Activated T-cell treated with anti-CD3 and anti-CD28 coated beads, Interleukin-2, amount 50 U/mL, for 24 hours (primary cell): ENCODE results near the gene CREB3L1.

Experiments used
- DNase-seq: peaks from one replicate; pipeline ENCODE4 v3.0.0-alpha.2; 2020
- H3K27ac Mint-ChIP-seq: 2 replicates; pipeline ENCODE4 v1.8.0; 2020; ENCODE audit warnings: mild to moderate bottlenecking, mixed read lengths
- H3K27me3 Mint-ChIP-seq: 2 replicates; pipeline ENCODE4 v1.8.0; 2020; ENCODE audit warnings: mixed read lengths
- H3K36me3 Mint-ChIP-seq: 2 replicates; pipeline ENCODE4 v1.8.0; 2020; ENCODE audit warnings: low read depth, mixed read lengths
- H3K4me1 Mint-ChIP-seq: 2 replicates; pipeline ENCODE4 v1.8.0; 2020; ENCODE audit warnings: low read depth, mixed read lengths
- H3K4me3 Mint-ChIP-seq: 2 replicates; pipeline ENCODE4 v1.8.0; 2020; ENCODE audit warnings: mild to moderate bottlenecking, moderate library complexity, mixed read lengths
- H3K9me3 Mint-ChIP-seq: 2 replicates; pipeline ENCODE4 v1.8.0; 2020; ENCODE audit warnings: mixed read lengths

CREB3L1 gene

DNA sequence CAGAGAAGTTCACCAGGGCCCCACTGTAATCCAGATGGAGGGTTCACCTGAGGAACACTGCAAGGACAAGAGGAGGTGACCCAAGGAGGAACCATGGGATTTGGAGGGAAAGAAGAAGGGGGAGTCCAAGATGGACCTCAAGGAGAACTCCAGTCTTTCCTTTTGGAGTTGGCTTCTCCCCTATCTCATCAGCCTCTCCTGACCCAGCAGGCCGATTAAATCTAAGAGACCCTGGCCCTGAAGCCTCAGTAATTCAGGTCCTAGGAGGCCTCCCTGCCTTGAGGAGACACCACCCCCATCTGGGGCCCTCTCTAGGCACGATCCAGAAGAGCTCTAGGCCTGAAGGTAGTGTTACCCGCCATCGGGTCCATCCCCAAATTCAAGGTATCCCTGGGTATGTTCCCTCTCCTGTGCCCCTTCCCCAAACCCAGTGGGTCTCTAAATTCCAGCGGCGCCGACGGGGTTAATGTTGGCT is 54.7 kb downstream of the CREB3L1 start:
- peaks cover 66% of the 10 kb centered on the region for H3K4me1 Mint-ChIP-seq
- no peaks in the 10 kb centered on the region for H3K36me3 Mint-ChIP-seq
- H3K4me3 Mint-ChIP-seq: peak overlapping the region; percentile 28
- H3K27ac Mint-ChIP-seq: peak overlapping the region; percentile 76
- no peak for DNase-seq
- no peaks in the 10 kb centered on the region for H3K27me3 Mint-ChIP-seq
- no peaks in the 10 kb centered on the region for H3K9me3 Mint-ChIP-seq

DNA sequence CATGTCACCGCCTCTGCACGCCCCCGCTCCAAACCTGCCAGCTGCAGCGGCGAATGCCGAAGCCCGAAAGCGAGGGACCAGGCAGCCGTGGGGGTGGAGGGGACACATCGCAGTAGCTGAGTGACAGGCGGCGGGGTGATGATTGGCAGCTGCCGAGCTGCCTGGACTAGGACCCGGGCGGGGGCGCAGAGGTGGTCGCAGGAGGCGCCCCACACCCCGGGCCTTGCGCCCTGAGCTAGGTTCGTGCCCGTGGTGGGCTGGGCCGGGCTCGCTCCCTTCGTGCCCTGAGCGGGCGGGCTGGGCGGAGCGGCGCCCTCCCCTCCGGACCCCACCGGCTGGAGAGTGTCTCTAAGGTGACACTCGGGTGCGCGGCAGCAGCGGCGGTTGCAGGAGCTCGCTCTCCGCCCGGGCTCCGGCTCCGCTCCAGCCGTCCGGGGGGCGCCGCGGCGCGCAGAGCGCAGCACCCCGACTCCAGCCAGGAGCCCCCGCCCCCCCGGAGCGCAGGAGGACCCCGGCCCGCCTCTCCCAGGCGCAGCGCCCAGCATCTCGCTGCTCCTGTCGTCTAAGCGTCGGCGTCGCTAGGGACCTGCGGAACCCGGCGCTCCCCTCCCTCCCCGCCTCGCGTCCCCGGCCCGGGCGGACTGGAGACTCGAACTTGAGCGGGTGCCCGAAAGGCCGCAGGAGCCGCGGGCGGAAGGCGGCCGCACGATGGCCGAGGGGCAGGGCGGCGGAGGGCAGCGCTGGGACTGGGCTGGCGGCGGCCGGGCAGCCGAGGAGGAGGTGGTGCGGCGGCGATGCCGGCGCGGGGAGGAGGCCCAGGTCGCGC is 55.3 kb downstream of the CREB3L1 start:
- Mint-ChIP-seq H3K27me3 (no peaks in the 10 kb centered on the region), H3K9me3 (no peaks in the 10 kb centered on the region)
- DNase-seq: peak; percentile 71

DNA sequence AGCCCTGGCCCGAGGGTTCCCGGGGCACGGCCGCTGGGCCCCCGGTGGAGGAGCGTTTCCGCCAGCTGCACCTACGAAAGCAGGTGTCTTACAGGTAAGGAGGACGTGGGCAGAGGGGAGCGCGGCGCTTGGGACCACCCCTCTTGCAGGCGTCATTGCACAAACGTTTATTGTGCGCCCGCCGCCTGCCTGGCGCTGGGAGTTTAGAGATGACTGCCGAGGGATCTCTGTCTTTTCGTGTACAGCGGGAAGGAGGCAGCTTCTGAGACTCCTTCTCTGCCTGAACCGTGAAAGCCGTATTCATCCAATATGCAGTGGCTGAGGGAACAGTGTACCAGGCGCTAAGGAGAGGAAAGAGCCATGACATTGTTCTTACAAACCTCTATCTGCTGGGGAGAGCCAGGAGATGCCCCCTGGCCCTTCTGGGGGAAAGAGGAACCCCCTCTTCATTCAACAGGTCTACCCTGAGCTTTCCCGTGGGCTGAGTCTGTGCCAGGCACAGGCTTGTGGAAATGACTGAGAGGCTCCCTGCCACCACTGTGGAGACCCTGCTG is 56.0 kb downstream of the CREB3L1 start:
- Mint-ChIP-seq H3K27ac (peak overlapping the region; percentile 13), H3K4me1 (peaks cover 72% of the 10 kb centered on the region), H3K9me3 (no peaks in the 10 kb centered on the region), H3K36me3 (no peaks in the 10 kb centered on the region), H3K27me3 (no peaks in the 10 kb centered on the region), H3K4me3 (peak overlapping the region; percentile 74)
- DNase-seq: peak; percentile 60

More for the DNA sequence above, 55.3 kb downstream of the CREB3L1 start:
- no peak overlapping the region for H3K27ac Mint-ChIP-seq
- peak overlapping the region; percentile 74 for H3K4me3 Mint-ChIP-seq
- H3K36me3 Mint-ChIP-seq: no peaks in the 10 kb centered on the region
- H3K4me1 Mint-ChIP-seq: peaks cover 67% of the 10 kb centered on the region

DNA sequence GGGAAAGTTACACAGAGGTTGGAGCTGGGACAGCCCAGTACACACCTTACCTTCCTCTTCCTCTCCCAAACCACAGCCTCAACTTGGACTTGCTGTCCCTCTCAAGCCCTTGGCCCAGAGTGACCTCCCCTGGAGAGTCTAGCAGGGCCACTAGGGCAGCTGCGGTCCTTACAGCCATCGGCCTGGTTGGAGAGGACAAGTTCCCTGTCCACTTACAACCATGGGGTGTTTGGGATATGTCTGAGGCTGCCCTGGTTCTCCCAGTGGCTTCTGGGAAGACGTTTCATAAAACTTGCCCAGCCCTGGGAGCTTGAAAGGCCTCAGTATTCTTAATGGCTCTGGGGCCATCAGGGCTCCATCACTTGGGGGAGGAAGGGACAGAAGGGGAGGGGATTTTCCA is 56.7 kb downstream of the CREB3L1 start:
- H3K27me3 Mint-ChIP-seq: no peaks in the 10 kb centered on the region
- no peaks in the 10 kb centered on the region for H3K9me3 Mint-ChIP-seq
- no peaks in the 10 kb centered on the region for H3K36me3 Mint-ChIP-seq
- H3K4me1 Mint-ChIP-seq: peaks cover 79% of the 10 kb centered on the region
- H3K4me3 Mint-ChIP-seq: peak overlapping the region; percentile 74
- H3K27ac Mint-ChIP-seq: no peak overlapping the region
- no peak for DNase-seq

DNA sequence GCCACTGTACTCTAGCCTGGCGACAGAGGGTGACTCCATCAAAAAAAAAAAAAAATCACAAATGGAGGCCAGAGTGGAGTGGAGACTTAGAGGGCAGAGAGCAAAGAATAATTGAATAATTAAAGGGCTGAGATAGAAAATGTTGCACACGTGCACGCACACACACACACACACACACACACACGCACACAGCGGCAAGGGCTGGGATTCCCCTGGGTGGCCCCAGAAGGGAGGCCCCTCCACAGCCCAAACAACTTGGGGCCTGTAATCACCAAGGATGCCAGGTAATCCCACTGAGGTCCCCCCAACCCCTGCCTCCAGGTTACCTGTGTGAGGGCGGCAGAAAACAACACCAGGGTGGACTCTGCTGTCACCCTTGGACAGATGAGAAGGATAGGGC is 57.8 kb downstream of the CREB3L1 start:
- H3K27ac Mint-ChIP-seq: peak overlapping the region; percentile 73
- no peak overlapping the region for H3K4me3 Mint-ChIP-seq
- no peaks in the 10 kb centered on the region for H3K27me3 Mint-ChIP-seq
- DNase-seq: no peak
- H3K4me1 Mint-ChIP-seq: peaks cover 78% of the 10 kb centered on the region
- no peaks in the 10 kb centered on the region for H3K36me3 Mint-ChIP-seq
- no peaks in the 10 kb centered on the region for H3K9me3 Mint-ChIP-seq

DNA sequence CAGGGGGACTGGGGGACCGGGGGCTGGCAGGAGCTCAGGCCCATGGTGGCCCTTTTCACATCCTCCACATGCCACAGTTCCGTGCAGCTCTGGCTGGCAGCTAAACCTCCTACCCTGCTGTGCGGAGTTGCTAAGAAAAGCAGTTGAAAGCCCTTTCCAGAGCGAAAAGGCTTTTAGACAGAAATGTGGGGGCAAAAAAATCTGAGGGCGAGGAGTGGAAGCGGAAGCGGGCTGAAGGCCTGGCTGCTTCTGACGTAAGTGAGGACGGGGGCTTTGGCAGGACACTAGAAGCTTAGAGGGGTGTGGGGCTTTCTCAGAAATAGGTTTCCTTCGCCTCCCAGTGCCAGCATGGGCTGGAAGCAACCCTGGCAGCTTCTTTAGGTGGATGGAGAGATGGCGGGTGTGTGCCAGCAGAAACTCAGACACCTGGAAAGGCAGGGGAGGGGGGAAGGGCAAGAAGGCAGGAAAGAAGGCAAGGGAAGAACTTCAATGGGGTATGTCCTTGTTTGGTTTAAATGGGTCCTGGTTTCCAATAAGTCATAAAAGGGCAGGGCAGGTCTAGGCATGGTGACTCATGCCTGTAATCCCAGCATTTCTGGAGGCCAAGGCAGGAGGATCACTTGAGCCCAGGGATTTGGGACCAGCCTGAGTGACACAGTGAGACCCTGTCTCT is 58.6 kb downstream of the CREB3L1 start:
- Mint-ChIP-seq H3K4me1 (peaks cover 71% of the 10 kb centered on the region), H3K9me3 (no peaks in the 10 kb centered on the region), H3K36me3 (no peaks in the 10 kb centered on the region), H3K27ac (peak overlapping the region; percentile 66), H3K4me3 (no peak overlapping the region), H3K27me3 (no peaks in the 10 kb centered on the region)
- DNase-seq: no peak

DNA sequence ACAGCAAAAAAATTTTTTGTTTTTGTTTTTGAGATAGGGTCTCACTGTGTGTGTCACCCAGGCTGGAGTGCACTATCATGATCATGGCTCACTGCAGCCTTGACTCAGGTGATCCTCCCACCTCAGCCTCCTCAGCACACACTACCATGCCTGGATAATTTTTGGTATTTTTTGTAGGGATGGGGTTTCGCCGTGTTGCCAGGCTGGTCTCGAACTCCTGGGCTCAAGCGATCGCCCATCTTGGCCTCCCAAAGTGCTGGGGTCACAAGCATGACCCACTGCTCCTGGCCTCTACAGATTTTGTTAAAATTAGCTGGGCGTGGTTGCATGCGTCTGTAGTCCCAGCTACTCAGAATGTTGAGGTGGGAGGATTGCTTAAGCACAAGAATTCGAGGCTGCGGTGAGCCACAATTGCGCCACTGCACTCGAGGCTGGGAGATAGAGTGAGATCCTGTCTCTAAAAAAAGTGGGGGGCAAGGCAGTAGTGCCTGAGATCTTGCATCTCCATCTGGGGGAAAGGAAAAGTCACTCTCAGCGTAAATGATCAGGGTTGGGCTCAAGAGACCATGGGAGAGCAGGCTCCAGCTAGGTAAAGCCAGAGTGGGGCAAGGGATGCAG is 59.2 kb downstream of the CREB3L1 start:
- Mint-ChIP-seq H3K36me3 (no peaks in the 10 kb centered on the region), H3K27ac (no peak overlapping the region), H3K4me3 (no peak overlapping the region), H3K9me3 (no peaks in the 10 kb centered on the region), H3K27me3 (no peaks in the 10 kb centered on the region), H3K4me1 (peaks cover 71% of the 10 kb centered on the region)
- no peak for DNase-seq

DNA sequence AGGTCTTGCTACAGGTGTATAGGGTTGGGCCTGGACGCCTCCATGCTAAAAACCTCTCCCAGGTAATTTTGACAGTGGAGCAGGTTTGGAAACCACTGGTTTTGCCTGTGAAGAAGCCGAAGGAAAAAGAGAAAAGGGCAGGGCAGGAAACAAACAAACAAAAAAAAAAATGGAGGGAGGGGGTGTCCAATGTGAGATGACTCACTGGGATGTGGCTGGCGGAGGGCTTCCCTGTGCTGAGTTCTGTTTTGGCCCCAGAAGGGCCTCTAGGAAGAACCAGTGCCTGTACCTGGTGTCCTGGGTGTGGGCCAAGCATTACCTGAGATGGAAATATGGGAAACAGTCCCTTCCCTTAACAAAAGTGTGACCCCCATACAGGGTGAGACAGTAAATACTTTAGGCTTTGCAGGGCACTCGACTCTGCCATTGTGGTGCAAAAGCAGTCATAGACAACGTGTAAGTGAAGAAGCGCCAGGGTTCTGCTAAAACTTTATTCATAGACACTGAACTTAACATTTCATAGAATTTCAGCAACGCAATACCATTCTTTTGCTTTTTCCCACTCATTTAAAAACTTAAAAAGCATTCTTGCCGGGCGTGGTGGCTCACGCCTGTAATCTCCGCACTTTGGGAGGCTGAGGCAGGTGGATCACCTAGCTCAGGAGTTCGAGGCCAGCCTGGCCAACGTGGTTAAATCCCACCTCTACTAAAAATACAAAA is 60.3 kb downstream of the CREB3L1 start:
- Mint-ChIP-seq H3K4me1 (peaks cover 73% of the 10 kb centered on the region), H3K27ac (peak overlapping the region; percentile 2), H3K9me3 (no peaks in the 10 kb centered on the region), H3K27me3 (no peaks in the 10 kb centered on the region), H3K4me3 (no peak overlapping the region), H3K36me3 (no peaks in the 10 kb centered on the region)
- DNase-seq: no peak

DNA sequence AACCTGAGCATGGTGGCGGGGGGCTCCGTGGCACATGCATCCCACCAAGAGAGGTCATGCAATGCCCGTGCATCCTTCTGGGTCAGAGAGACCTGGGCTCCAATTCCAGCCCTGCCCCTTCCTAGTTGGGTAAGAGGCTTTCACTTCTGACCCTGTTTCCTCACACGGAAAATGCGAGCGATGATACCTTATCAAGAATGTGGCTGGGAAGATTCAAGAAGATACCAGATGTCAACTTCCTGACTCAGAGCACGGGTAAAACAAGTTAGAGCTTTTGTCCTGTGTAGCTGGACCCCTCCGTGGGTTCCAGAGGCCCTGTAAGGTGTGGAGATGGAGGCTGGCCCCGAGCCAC is 61.1 kb downstream of the CREB3L1 start:
- Mint-ChIP-seq H3K4me3 (no peak overlapping the region), H3K9me3 (no peaks in the 10 kb centered on the region), H3K27ac (peak overlapping the region; percentile 79), H3K36me3 (no peaks in the 10 kb centered on the region), H3K27me3 (no peaks in the 10 kb centered on the region), H3K4me1 (peaks cover 76% of the 10 kb centered on the region)
- DNase-seq: no peak

DNA sequence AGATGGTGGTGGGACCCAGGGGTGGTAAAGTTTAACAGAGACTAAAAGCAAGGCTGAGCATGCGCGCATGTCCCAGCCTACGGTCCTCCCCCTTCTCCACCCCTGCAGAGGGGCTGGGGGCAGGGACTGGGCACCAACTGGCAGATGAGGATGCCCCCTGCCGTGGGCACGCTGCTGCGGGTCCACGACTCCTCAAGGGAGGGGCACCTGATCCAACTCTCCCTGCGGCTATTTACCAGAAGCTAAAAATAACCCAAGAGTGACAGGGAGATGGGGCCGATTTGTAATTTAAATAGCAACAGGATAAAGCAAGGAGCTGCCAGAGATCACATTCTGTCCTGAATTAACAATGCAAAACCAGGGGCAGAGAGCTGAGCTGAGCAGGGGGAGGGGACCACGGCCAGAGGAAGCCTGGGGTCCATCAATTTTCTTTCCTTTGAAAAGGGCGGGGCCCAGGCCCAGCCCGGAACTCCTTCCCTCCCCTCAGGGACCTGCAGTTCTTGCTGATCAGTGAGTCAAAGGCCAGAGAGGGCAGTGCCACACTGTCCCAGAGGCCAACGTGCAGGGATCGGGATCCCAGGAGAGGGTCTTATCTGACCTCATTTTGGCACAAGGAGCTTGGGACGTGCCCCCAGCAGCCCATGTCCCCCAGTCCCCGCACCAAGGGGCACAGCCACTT is 61.7 kb downstream of the CREB3L1 start:
- peaks cover 78% of the 10 kb centered on the region for H3K4me1 Mint-ChIP-seq
- peak overlapping the region; percentile 79 for H3K27ac Mint-ChIP-seq
- no peaks in the 10 kb centered on the region for H3K27me3 Mint-ChIP-seq
- H3K4me3 Mint-ChIP-seq: no peak overlapping the region
- DNase-seq: no peak
- no peaks in the 10 kb centered on the region for H3K36me3 Mint-ChIP-seq
- no peaks in the 10 kb centered on the region for H3K9me3 Mint-ChIP-seq

DNA sequence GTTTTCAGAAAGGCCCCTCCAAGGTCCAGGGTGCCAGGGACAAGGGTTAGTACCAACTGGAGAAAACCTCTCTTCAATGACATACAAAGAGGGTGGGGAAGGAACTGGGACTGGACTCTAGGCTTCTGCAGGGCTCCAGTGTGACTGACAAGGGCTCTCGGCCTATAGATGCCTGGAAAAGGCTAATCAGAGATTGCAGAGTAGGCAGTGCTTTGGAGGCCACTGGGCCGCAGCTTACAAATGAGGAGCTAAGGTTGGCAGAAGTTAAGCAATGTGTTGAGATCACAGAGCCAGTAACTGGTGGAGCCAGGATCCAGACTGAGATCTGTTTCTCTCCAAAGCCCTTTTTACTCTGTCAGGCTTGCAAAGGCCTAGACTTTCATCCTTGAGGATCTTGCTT is 62.4 kb downstream of the CREB3L1 start:
- Mint-ChIP-seq H3K36me3 (no peaks in the 10 kb centered on the region), H3K27me3 (no peaks in the 10 kb centered on the region), H3K4me1 (peaks cover 75% of the 10 kb centered on the region), H3K9me3 (no peaks in the 10 kb centered on the region), H3K4me3 (no peak overlapping the region), H3K27ac (no peak overlapping the region)
- DNase-seq: no peak

DNA sequence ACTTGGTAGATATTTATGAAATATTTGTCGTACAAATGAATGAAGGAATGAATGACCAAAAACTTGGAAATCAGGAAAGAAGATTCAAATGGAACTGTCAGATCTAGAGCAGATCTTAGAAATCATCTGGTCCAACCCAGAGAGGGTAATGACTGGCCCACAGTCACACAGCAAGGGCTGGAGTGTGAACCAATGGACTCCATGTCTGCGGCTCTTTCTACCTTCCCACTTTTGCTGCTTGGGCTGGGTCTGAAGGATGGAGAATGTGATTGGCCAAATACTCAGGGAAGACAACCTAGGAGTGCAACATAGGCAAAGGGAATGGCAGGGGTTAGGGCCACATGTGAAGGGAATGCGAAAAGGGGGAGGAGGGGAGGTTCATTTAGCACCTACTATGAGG is 64.0 kb downstream of the CREB3L1 start:
- Mint-ChIP-seq H3K4me1 (peaks cover 81% of the 10 kb centered on the region), H3K27ac (no peak overlapping the region), H3K27me3 (no peaks in the 10 kb centered on the region), H3K36me3 (no peaks in the 10 kb centered on the region), H3K4me3 (no peak overlapping the region), H3K9me3 (no peaks in the 10 kb centered on the region)
- no peak for DNase-seq

DNA sequence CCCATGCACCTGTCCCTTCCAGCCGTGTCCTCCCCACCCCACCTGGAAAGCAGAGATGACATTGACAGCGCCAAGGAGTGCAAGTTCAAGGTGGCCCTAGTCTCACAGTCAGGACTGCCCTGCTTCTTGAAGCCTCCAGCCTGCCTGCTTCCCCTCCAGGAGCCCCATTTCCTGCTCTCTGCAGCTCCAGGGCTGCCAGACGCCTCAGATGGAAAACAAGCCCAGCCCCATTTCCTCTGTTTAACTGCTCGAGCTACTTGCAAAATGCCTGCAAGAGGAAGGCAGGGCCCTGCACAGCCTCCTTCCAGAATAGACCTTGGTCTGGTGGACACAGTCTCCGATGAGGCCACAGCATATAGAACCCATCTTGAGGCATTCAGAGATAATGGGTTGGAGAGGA is 64.8 kb downstream of the CREB3L1 start:
- no peak overlapping the region for H3K4me3 Mint-ChIP-seq
- no peaks in the 10 kb centered on the region for H3K9me3 Mint-ChIP-seq
- no peaks in the 10 kb centered on the region for H3K36me3 Mint-ChIP-seq
- DNase-seq: no peak
- H3K4me1 Mint-ChIP-seq: peaks cover 81% of the 10 kb centered on the region
- no peaks in the 10 kb centered on the region for H3K27me3 Mint-ChIP-seq
- H3K27ac Mint-ChIP-seq: peak overlapping the region; percentile 41

DNA sequence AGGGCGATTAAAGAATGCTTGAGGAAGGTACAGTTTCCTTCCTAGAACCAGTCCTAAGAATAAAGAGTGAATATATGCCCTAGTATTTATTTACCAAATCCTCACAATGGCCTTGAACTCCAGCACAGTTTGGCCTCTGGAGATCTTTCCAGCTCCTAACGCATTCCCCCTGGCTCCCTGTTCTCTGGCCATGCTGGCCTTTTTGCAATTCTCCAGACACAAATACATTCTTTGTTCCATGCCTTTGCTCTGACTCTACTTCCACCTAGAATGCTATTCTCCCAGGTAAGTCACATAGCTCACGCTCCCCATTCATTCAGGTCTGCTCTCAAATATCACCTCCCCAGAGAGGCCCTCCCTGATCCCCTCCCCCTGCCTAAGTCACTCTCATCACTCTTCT is 66.1 kb downstream of the CREB3L1 start:
- Mint-ChIP-seq H3K9me3 (no peaks in the 10 kb centered on the region), H3K36me3 (peaks cover 7% of the 10 kb centered on the region), H3K4me3 (no peak overlapping the region), H3K27ac (no peak overlapping the region), H3K4me1 (peaks cover 72% of the 10 kb centered on the region), H3K27me3 (no peaks in the 10 kb centered on the region)
- DNase-seq: no peak
